ENCODE data around the gene MOB3B.

- TF ChIP-seq CTCF (IDR thresholded peaks at IDR 0.05), result no peak
- TF ChIP-seq POLR2A (IDR thresholded peaks at IDR 0.05), result no peak
Measured at GRCh38 chr9:27476870-27477515, 52.6 kb downstream of the MOB3B start.
